GM21619 (cell line): ENCODE measurements around the gene CNN2.
A peak's percentile ranks its signal among the peaks of the same experiment; 100 is the strongest.

Experiments
- ATAC-seq: cut with Tn5 transposase; IDR thresholded peaks from one replicate; pipeline ENCODE4 v1.9.1; 2021; ENCODE audit not compliant: unreplicated experiment

CNN2 gene

GRCh38 chr19:1064661-1065605, 38.5 kb downstream of the CNN2 start:
- ATAC-seq: no peak

GRCh38 chr19:1065606-1066109, 39.2 kb downstream of the CNN2 start:
- no peak for ATAC-seq

GRCh38 chr19:1066251-1066747, 39.9 kb downstream of the CNN2 start:
- ATAC-seq: no peak

- ATAC-seq: no peak
Measured at GRCh38 chr19:1066748-1067340, 40.4 kb downstream of the CNN2 start, which contains the start of gene ARHGAP45. TSS of gene ARHGAP45 (plus strand) at chr19:1067167. CDS start at chr19:1067406, 239 bp downstream.

GRCh38 chr19:1067341-1067957, 41.0 kb downstream of the CNN2 start:
- no peak for ATAC-seq

GRCh38 chr19:1068009-1069001, 41.9 kb downstream of the CNN2 start:
- ATAC-seq: no peak

- ATAC-seq: no peak
Measured at GRCh38 chr19:1069009-1069779, 42.8 kb downstream of the CNN2 start.

- no peak for ATAC-seq
Measured at GRCh38 chr19:1070576-1070930, 44.1 kb downstream of the CNN2 start.

GRCh38 chr19:1070931-1071791, 44.8 kb downstream of the CNN2 start:
- ATAC-seq: no peak

- ATAC-seq: no peak
Measured at GRCh38 chr19:1072371-1073015, 46.1 kb downstream of the CNN2 start.

GRCh38 chr19:1073063-1073955, 46.9 kb downstream of the CNN2 start:
- ATAC-seq: no peak

- no peak for ATAC-seq
Measured at GRCh38 chr19:1073956-1074517, 47.6 kb downstream of the CNN2 start.

- no peak for ATAC-seq
Measured at GRCh38 chr19:1074544-1075283, 48.3 kb downstream of the CNN2 start.

- no peak for ATAC-seq
Measured at GRCh38 chr19:1076046-1076386, 49.6 kb downstream of the CNN2 start.

GRCh38 chr19:1076951-1077350, 50.5 kb downstream of the CNN2 start:
- peak; percentile 51 for ATAC-seq

- ATAC-seq: no peak
Measured at GRCh38 chr19:1079566-1080111, 53.2 kb downstream of the CNN2 start.
